Bronchial epithelial cell (primary cell): ENCODE results near the gene SZT2. TPM values are rescaled to one million over a fixed set of nuclear protein-coding genes. Genes with fewer than 3 reads are reported as not detected.

Experiments used
- DNase-seq: peaks from one replicate; pipeline ENCODE4 v3.0.0-alpha.2; 2010; ENCODE audit warnings: low read depth
- FAIRE-seq: peaks from 2 replicates; lab custom pipeline; 2011; peaks lifted over from hg19 to GRCh38; lab: Jason Lieb, UNC
- H3K27me3 ChIP-seq: 2 replicates; pipeline ENCODE4 v1.5.1; 2011; ENCODE audit warnings: low read length; ENCODE audit not compliant: control insufficient read depth, insufficient read depth
- H3K36me3 ChIP-seq: 2 replicates; pipeline ENCODE4 v1.5.1; 2011; ENCODE audit warnings: low read length; ENCODE audit not compliant: control insufficient read depth, insufficient read depth
- H3K4me3 ChIP-seq: 2 replicates; pipeline ENCODE4 v1.5.1; 2011; ENCODE audit warnings: mild to moderate bottlenecking, low read depth, low read length, control low read depth
- total RNA-seq: library from RNA; depleted of rRNA; stranded (reverse); fragments of >200 nt; gene quantifications from 2 replicates; pipeline ENCODE4 v1.2.1, GENCODE V29; 2014
- TF ChIP-seq, protein P1 (sequence below): IDR thresholded peaks from 2 replicates; pipeline ENCODE4 v1.5.1; 2011; ENCODE audit warnings: mild to moderate bottlenecking, moderate library complexity, low read length, control low read depth, inconsistent platforms; ENCODE audit not compliant: insufficient read depth, severe bottlenecking

The SZT2 gene
- total RNA-seq, 1 donor from 2014 or later: 12.6 TPM

DNA sequence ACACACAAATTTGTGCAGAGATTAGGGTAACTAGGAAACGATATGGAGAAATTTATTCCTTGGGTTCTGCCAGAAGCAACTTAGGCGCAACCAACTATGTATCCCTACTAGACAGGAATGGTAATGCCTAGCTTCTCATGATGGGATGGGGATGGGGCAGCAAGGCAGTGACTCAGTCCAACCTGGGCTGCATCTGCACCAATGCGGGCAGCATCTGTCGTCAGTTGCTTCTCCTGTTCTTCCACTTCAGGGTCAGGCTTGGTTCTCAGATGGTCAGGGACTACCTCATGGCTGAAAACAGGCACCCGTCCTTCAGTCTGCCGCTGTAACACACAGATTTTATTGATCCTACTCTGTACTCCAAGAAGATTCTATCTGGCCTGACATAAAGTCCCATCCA lies 3.0 kb upstream of the SZT2 start:
- Histone ChIP-seq H3K36me3 (peaks cover 26% of the 10 kb centered on the region), H3K4me3 (no peak overlapping the region), H3K27me3 (no peaks in the 10 kb centered on the region)
- FAIRE-seq: no peak
- DNase-seq: no peak
- TF ChIP-seq, protein P1, sequence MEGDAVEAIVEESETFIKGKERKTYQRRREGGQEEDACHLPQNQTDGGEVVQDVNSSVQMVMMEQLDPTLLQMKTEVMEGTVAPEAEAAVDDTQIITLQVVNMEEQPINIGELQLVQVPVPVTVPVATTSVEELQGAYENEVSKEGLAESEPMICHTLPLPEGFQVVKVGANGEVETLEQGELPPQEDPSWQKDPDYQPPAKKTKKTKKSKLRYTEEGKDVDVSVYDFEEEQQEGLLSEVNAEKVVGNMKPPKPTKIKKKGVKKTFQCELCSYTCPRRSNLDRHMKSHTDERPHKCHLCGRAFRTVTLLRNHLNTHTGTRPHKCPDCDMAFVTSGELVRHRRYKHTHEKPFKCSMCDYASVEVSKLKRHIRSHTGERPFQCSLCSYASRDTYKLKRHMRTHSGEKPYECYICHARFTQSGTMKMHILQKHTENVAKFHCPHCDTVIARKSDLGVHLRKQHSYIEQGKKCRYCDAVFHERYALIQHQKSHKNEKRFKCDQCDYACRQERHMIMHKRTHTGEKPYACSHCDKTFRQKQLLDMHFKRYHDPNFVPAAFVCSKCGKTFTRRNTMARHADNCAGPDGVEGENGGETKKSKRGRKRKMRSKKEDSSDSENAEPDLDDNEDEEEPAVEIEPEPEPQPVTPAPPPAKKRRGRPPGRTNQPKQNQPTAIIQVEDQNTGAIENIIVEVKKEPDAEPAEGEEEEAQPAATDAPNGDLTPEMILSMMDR: no peak

DNA sequence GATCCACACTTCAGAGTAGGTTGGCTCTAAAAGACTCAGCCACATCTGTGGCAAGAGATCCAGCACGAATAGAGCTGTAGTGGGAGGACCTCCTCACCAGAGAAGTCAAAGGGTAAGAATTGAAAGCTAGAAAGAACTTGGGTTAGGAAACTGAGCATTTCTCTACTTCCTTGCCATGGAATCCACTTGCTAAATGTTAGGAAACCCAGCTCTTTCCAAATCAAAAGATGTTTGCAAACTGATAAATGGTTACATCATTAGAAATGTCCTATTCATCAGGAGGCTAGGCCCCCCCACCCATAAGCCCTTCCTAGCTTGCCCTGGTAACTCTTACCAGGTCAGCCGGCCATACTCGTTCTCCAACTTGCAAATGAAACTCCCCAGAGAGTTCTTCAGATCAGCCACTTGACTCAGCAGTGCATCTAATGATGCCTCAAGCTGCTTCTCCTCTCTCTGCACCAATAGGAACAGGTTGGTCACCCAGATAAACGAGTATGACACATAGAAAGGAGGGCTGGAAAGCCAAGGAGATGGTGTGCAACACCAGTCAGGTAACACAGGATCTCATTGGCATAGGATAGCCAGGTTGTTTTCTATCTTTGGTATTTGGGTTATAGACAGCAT lies 1.6 kb upstream of the SZT2 start:
- Histone ChIP-seq H3K36me3 (peaks cover 21% of the 10 kb centered on the region), H3K4me3 (no peak overlapping the region), H3K27me3 (no peaks in the 10 kb centered on the region)
- DNase-seq (peak; percentile 71), FAIRE-seq (no peak)
- TF ChIP-seq, protein P1: no peak

DNA sequence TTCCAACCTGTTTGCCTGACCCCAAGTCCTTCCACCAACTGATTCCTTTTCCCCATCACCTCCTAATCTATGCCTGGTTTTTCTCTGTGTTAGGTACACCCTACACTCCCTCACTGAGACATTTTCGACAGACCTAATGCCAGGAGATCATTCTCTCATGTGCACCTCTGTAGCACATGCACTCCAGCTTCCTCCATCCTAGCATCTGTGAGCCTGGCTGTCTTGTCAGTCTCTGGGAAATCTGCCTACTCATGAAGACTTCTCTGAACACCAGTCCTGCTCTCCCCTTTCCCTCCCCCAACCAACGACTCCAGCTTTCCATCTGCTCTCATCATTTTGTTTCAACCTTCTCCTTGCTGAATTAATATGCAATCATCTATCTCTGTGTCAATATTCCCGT lies 1.1 kb upstream of the SZT2 start:
- FAIRE-seq (no peak), DNase-seq (no peak)
- TF ChIP-seq, protein P1: no peak
- H3K36me3 ChIP-seq: peaks cover 21% of the 10 kb centered on the region
- no peaks in the 10 kb centered on the region for H3K27me3 ChIP-seq
- H3K4me3 ChIP-seq: peak overlapping the region; percentile 74

DNA sequence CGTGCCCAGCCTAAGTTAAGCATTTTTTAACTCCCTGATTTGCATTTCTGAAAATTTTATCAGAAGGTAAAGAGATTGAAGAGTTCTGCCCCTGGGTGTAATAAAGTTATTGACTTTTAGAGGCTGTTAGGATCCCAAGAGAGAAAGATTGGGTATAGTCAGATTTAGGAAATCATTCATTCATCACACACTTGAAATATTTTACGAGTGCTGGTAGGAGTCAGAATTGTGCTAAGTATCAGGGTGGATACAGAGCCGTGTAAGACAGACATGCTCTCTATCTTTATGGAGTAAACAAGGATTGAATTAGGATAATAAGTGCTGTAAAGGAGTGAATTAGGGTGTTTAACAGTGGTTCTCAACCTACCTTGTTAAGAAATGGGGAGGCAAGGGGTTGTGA lies 3.0 kb downstream of the SZT2 start:
- FAIRE-seq: no peak
- no peak for DNase-seq
- H3K36me3 ChIP-seq: peaks cover 2% of the 10 kb centered on the region
- no peak overlapping the region for H3K4me3 ChIP-seq
- TF ChIP-seq, protein P1: no peak
- no peaks in the 10 kb centered on the region for H3K27me3 ChIP-seq

DNA sequence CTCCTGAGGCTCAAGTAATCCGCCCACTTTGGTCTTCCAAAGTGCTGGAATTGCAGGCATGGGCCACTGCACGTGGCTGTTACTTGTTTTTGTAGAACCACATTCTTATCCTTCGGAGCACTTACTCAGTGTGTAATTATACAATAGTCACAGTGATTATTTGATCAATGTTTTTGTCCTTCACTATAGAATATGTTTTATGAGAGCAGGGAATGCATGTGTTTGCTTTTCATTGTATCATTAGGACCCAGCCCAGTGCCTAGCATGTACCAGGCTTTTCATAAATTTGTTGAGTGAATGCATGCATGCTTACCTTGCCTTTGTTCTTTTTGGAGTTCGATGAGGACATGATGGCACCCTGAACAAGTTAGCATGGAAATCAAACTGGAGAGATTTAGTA lies 5.8 kb downstream of the SZT2 start:
- Histone ChIP-seq H3K4me3 (no peak overlapping the region), H3K27me3 (no peaks in the 10 kb centered on the region), H3K36me3 (peaks cover 2% of the 10 kb centered on the region)
- FAIRE-seq (no peak), DNase-seq (no peak)
- TF ChIP-seq, protein P1: no peak

DNA sequence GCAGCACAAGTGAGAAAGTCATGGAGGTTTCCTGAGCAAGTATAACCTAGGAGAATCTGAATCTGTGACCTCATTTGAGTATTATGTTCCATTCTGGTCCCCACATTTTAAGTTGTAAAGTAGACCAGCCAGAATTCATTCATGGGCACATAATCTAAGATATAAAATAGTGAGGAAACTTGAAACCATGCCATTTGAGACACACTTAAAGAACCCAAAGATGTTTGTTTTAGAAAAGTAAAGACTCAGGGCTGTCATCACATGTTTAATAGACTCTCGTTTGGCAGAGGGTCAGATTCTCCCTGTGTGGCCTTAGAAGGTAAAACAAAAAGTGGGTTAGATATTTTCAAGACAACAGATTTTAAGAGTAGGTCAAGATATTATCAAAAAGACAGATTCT lies 6.4 kb downstream of the SZT2 start:
- H3K36me3 ChIP-seq: peaks cover 2% of the 10 kb centered on the region
- FAIRE-seq (no peak), DNase-seq (no peak)
- H3K27me3 ChIP-seq: no peaks in the 10 kb centered on the region
- TF ChIP-seq, protein P1: no peak
- H3K4me3 ChIP-seq: no peak overlapping the region
